Activated naive CD8-positive, alpha-beta T cell (primary cell): ENCODE measurements around the gene BANF1.

Source experiments
- H3K27ac Mint-ChIP-seq: one replicate; pipeline ENCODE4 v1.8.0; 2021; ENCODE audit warnings: mixed read lengths
- H3K27me3 Mint-ChIP-seq: one replicate; pipeline ENCODE4 v1.8.0; 2021; ENCODE audit warnings: mixed read lengths
- H3K36me3 Mint-ChIP-seq: one replicate; pipeline ENCODE4 v1.8.0; 2021; ENCODE audit warnings: mixed read lengths
- H3K4me1 Mint-ChIP-seq: one replicate; pipeline ENCODE4 v1.8.0; 2021; ENCODE audit warnings: low read depth, mixed read lengths
- H3K4me3 Mint-ChIP-seq: one replicate; pipeline ENCODE4 v1.8.0; 2021; ENCODE audit warnings: mild to moderate bottlenecking, mixed read lengths
- H3K9me3 Mint-ChIP-seq: one replicate; pipeline ENCODE4 v1.8.0; 2021; ENCODE audit warnings: low read depth, mixed read lengths

BANF1 gene

GRCh38 chr11:66001942-66002647 lies at the start of gene BANF1, which contains the start of gene EIF1AD:
Gene BANF1 (plus strand): TSS chr11:66002503. CDS start chr11:66003251, 748 bp downstream.
Gene EIF1AD (minus strand): TSS chr11:66002157. CDS start chr11:66000389, 1,768 bp downstream.
- H3K27ac Mint-ChIP-seq, result peak within 1 kb of the TSS; percentile 99
- no peaks in the 10 kb centered on the region for H3K9me3 Mint-ChIP-seq
- peaks cover 37% of the 10 kb centered on the region for H3K4me1 Mint-ChIP-seq
- H3K36me3 Mint-ChIP-seq, result peaks cover 10% of the 10 kb centered on the region
- no peaks in the 10 kb centered on the region for H3K27me3 Mint-ChIP-seq
- H3K4me3 Mint-ChIP-seq, result peak within 1 kb of the TSS; percentile 99

- H3K4me3 Mint-ChIP-seq, result no peak overlapping the region
Observed at GRCh38 chr11:65953471-65953870, 48.8 kb upstream of the BANF1 start.

GRCh38 chr11:65954771-65955170 lies 47.5 kb upstream of the BANF1 start:
- Mint-ChIP-seq H3K4me3 (no peak overlapping the region), H3K4me1 (peaks cover 20% of the 10 kb centered on the region), H3K9me3 (no peaks in the 10 kb centered on the region), H3K36me3 (no peaks in the 10 kb centered on the region), H3K27me3 (no peaks in the 10 kb centered on the region), H3K27ac (no peak overlapping the region)

More at GRCh38 chr11:65953471-65953870, 48.8 kb upstream of the BANF1 start:
- Mint-ChIP-seq H3K9me3 (no peaks in the 10 kb centered on the region), H3K27me3 (no peaks in the 10 kb centered on the region), H3K27ac (no peak overlapping the region), H3K36me3 (no peaks in the 10 kb centered on the region), H3K4me1 (peaks cover 20% of the 10 kb centered on the region)

- no peak overlapping the region for H3K4me3 Mint-ChIP-seq
Observed at GRCh38 chr11:65958291-65958690, 44.0 kb upstream of the BANF1 start.

GRCh38 chr11:65958774-65959420 lies 43.4 kb upstream of the BANF1 start:
- Mint-ChIP-seq H3K27me3 (no peaks in the 10 kb centered on the region), H3K4me3 (no peak overlapping the region), H3K9me3 (no peaks in the 10 kb centered on the region), H3K36me3 (peaks cover 6% of the 10 kb centered on the region), H3K27ac (peak overlapping the region; percentile 46), H3K4me1 (peaks cover 47% of the 10 kb centered on the region)

More at GRCh38 chr11:65958291-65958690, 44.0 kb upstream of the BANF1 start:
- H3K27me3 Mint-ChIP-seq, result no peaks in the 10 kb centered on the region
- peak overlapping the region; percentile 68 for H3K27ac Mint-ChIP-seq
- no peaks in the 10 kb centered on the region for H3K9me3 Mint-ChIP-seq
- peaks cover 6% of the 10 kb centered on the region for H3K36me3 Mint-ChIP-seq
- H3K4me1 Mint-ChIP-seq, result peaks cover 41% of the 10 kb centered on the region

- peak overlapping the region; percentile 98 for H3K27ac Mint-ChIP-seq
- peak overlapping the region; percentile 93 for H3K4me3 Mint-ChIP-seq
- H3K27me3 Mint-ChIP-seq, result no peaks in the 10 kb centered on the region
Observed at GRCh38 chr11:65960824-65961266, 41.5 kb upstream of the BANF1 start.

GRCh38 chr11:65961267-65962140 lies 40.8 kb upstream of the BANF1 start, which contains the start of gene SART1:
Gene SART1 (plus strand): TSS chr11:65961734. CDS start chr11:65961781, 47 bp downstream.
- H3K27me3 Mint-ChIP-seq, result no peaks in the 10 kb centered on the region
- H3K9me3 Mint-ChIP-seq, result no peaks in the 10 kb centered on the region
- H3K4me3 Mint-ChIP-seq, result peak within 1 kb of the TSS; percentile 93
- peaks cover 6% of the 10 kb centered on the region for H3K36me3 Mint-ChIP-seq
- H3K27ac Mint-ChIP-seq, result peak within 1 kb of the TSS; percentile 98
- peaks cover 49% of the 10 kb centered on the region for H3K4me1 Mint-ChIP-seq

More at GRCh38 chr11:65960824-65961266, 41.5 kb upstream of the BANF1 start:
- Mint-ChIP-seq H3K36me3 (peaks cover 6% of the 10 kb centered on the region), H3K9me3 (no peaks in the 10 kb centered on the region), H3K4me1 (peaks cover 53% of the 10 kb centered on the region)

GRCh38 chr11:65962141-65962564 lies 40.1 kb upstream of the BANF1 start:
- Mint-ChIP-seq H3K9me3 (no peaks in the 10 kb centered on the region), H3K4me3 (peak overlapping the region; percentile 93), H3K4me1 (peaks cover 44% of the 10 kb centered on the region), H3K27me3 (no peaks in the 10 kb centered on the region), H3K27ac (peak overlapping the region; percentile 90), H3K36me3 (peaks cover 6% of the 10 kb centered on the region)

GRCh38 chr11:65964906-65965305 lies 37.4 kb upstream of the BANF1 start:
- Mint-ChIP-seq H3K27me3 (no peaks in the 10 kb centered on the region), H3K36me3 (peaks cover 6% of the 10 kb centered on the region), H3K4me1 (peaks cover 34% of the 10 kb centered on the region), H3K4me3 (no peak overlapping the region), H3K9me3 (no peaks in the 10 kb centered on the region), H3K27ac (no peak overlapping the region)

GRCh38 chr11:65965986-65966762 lies 36.1 kb upstream of the BANF1 start:
- Mint-ChIP-seq H3K27me3 (no peaks in the 10 kb centered on the region), H3K4me3 (no peak overlapping the region), H3K27ac (no peak overlapping the region), H3K4me1 (peaks cover 32% of the 10 kb centered on the region), H3K9me3 (no peaks in the 10 kb centered on the region), H3K36me3 (peaks cover 8% of the 10 kb centered on the region)

GRCh38 chr11:65967329-65967934 lies 34.9 kb upstream of the BANF1 start:
- H3K36me3 Mint-ChIP-seq, result peaks cover 5% of the 10 kb centered on the region
- H3K4me3 Mint-ChIP-seq, result no peak overlapping the region
- peaks cover 25% of the 10 kb centered on the region for H3K4me1 Mint-ChIP-seq
- H3K27me3 Mint-ChIP-seq, result no peaks in the 10 kb centered on the region
- no peaks in the 10 kb centered on the region for H3K9me3 Mint-ChIP-seq
- H3K27ac Mint-ChIP-seq, result no peak overlapping the region

- no peaks in the 10 kb centered on the region for H3K27me3 Mint-ChIP-seq
- H3K36me3 Mint-ChIP-seq, result peaks cover 5% of the 10 kb centered on the region
- no peaks in the 10 kb centered on the region for H3K9me3 Mint-ChIP-seq
- no peak overlapping the region for H3K27ac Mint-ChIP-seq
- H3K4me1 Mint-ChIP-seq, result peaks cover 12% of the 10 kb centered on the region
- no peak overlapping the region for H3K4me3 Mint-ChIP-seq
Observed at GRCh38 chr11:65968600-65969482, 33.5 kb upstream of the BANF1 start.

GRCh38 chr11:65972116-65972515 lies 30.2 kb upstream of the BANF1 start:
- peaks cover 5% of the 10 kb centered on the region for H3K36me3 Mint-ChIP-seq
- no peak overlapping the region for H3K4me3 Mint-ChIP-seq
- no peaks in the 10 kb centered on the region for H3K9me3 Mint-ChIP-seq
- H3K4me1 Mint-ChIP-seq, result peaks cover 5% of the 10 kb centered on the region
- H3K27me3 Mint-ChIP-seq, result no peaks in the 10 kb centered on the region
- no peak overlapping the region for H3K27ac Mint-ChIP-seq
